H1 (cell line): Measurements from ENCODE around the gene DENND6B. TPM values are rescaled to one million over a fixed set of nuclear protein-coding genes. Genes with fewer than 3 reads are reported as not detected.

Experiments
- TBP ChIP-seq: IDR thresholded peaks from 2 replicates; pipeline ENCODE4 v1.6.1; 2011; ENCODE audit warnings: low read depth, low read length, improper control_type of control experiment
- polyA plus RNA-seq, 7 experiments: library from polyadenylated mRNA; depleted of rRNA in 3 of 7; stranded (reverse) in 5 of 7; unstranded in 2 of 7; fragments of >200 nt in 5 of 7; fragments of 200-250 nt in 2 of 7; gene quantifications; 1 replicate in 5 of 7; 2 replicates in 1 of 7; 4 replicates in 1 of 7; pipeline versions ENCODE4 v1.2.1 to v1.2.3, GENCODE V29; 2011 to 2013; ENCODE audit warnings: missing spikeins in 2 of 7, mixed read lengths in 2 of 7
- total RNA-seq: library from RNA; stranded (reverse); fragmentation: NEBNext Ultra II Directional; extraction: Animal tissue kit (Norgen Biotek cat#: 25700); gene quantifications from 2 replicates; pipeline ENCODE4 v1.2.1, GENCODE V29; 2021
- TF ChIP-seq, protein P1 (sequence below): fragments of 300-600 bp; sonication (generic); IDR thresholded peaks from 2 replicates; pipeline ENCODE4 v1.7.1; 2012; ENCODE audit warnings: low read length, moderate library complexity, mild to moderate bottlenecking, inconsistent platforms; ENCODE audit not compliant: insufficient replicate concordance

Gene DENND6B
- total and polyA plus RNA-seq, 2 of the 8 experiments (the other 6 are each of a cell fraction or from before 2014, with no cell fraction given), result 1.1 to 1.9 TPM

DNA sequence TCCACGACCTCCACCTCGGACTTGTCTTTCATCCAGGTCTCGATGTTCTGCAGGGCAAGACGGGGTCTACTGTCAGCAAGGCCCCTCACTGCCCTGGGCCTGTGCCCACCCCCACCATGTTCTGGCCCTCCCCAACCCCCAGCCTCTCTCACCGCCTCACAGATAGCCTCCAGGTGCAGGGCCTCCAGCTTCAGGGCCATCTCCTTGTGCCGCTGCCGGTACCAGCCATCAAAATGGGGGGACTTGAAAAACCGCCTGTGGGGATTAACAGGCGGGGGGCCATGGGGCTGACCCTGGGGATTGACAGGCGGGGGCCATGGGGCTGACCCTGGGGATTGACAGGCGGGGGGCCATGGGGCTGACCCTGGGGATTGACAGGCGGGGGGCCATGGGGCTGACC lies 14.4 kb downstream of the DENND6B start (continued):
- TF ChIP-seq, protein P1, sequence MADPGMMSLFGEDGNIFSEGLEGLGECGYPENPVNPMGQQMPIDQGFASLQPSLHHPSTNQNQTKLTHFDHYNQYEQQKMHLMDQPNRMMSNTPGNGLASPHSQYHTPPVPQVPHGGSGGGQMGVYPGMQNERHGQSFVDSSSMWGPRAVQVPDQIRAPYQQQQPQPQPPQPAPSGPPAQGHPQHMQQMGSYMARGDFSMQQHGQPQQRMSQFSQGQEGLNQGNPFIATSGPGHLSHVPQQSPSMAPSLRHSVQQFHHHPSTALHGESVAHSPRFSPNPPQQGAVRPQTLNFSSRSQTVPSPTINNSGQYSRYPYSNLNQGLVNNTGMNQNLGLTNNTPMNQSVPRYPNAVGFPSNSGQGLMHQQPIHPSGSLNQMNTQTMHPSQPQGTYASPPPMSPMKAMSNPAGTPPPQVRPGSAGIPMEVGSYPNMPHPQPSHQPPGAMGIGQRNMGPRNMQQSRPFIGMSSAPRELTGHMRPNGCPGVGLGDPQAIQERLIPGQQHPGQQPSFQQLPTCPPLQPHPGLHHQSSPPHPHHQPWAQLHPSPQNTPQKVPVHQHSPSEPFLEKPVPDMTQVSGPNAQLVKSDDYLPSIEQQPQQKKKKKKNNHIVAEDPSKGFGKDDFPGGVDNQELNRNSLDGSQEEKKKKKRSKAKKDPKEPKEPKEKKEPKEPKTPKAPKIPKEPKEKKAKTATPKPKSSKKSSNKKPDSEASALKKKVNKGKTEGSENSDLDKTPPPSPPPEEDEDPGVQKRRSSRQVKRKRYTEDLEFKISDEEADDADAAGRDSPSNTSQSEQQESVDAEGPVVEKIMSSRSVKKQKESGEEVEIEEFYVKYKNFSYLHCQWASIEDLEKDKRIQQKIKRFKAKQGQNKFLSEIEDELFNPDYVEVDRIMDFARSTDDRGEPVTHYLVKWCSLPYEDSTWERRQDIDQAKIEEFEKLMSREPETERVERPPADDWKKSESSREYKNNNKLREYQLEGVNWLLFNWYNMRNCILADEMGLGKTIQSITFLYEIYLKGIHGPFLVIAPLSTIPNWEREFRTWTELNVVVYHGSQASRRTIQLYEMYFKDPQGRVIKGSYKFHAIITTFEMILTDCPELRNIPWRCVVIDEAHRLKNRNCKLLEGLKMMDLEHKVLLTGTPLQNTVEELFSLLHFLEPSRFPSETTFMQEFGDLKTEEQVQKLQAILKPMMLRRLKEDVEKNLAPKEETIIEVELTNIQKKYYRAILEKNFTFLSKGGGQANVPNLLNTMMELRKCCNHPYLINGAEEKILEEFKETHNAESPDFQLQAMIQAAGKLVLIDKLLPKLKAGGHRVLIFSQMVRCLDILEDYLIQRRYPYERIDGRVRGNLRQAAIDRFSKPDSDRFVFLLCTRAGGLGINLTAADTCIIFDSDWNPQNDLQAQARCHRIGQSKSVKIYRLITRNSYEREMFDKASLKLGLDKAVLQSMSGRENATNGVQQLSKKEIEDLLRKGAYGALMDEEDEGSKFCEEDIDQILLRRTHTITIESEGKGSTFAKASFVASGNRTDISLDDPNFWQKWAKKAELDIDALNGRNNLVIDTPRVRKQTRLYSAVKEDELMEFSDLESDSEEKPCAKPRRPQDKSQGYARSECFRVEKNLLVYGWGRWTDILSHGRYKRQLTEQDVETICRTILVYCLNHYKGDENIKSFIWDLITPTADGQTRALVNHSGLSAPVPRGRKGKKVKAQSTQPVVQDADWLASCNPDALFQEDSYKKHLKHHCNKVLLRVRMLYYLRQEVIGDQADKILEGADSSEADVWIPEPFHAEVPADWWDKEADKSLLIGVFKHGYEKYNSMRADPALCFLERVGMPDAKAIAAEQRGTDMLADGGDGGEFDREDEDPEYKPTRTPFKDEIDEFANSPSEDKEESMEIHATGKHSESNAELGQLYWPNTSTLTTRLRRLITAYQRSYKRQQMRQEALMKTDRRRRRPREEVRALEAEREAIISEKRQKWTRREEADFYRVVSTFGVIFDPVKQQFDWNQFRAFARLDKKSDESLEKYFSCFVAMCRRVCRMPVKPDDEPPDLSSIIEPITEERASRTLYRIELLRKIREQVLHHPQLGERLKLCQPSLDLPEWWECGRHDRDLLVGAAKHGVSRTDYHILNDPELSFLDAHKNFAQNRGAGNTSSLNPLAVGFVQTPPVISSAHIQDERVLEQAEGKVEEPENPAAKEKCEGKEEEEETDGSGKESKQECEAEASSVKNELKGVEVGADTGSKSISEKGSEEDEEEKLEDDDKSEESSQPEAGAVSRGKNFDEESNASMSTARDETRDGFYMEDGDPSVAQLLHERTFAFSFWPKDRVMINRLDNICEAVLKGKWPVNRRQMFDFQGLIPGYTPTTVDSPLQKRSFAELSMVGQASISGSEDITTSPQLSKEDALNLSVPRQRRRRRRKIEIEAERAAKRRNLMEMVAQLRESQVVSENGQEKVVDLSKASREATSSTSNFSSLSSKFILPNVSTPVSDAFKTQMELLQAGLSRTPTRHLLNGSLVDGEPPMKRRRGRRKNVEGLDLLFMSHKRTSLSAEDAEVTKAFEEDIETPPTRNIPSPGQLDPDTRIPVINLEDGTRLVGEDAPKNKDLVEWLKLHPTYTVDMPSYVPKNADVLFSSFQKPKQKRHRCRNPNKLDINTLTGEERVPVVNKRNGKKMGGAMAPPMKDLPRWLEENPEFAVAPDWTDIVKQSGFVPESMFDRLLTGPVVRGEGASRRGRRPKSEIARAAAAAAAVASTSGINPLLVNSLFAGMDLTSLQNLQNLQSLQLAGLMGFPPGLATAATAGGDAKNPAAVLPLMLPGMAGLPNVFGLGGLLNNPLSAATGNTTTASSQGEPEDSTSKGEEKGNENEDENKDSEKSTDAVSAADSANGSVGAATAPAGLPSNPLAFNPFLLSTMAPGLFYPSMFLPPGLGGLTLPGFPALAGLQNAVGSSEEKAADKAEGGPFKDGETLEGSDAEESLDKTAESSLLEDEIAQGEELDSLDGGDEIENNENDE, result no peak
- no peak for TF ChIP-seq TBP
- TF ChIP-seq, all 59 proteins: peak for 0
